Calu3 (cell line): Measurements from ENCODE around the gene NFATC3. TPM values are rescaled to one million over a fixed set of nuclear protein-coding genes. Genes with fewer than 3 reads are reported as not detected.

ENCODE experiments used
- BruUV-seq: library from RNA; stranded (reverse); fragments of 400-500 nt; replicated peaks from 2 replicates; lab custom pipeline; 2021; lab: Mats Ljungman, UMichigan
- CTCF ChIA-PET: fragments of 300-600 bp; sonication (Branson Sonifier 250); formaldehyde crosslinking; loops from one replicate; lab custom pipeline; 2022; ENCODE audit warnings: antibody characterized with exemption; lab: Charles Lee
- DNase-seq: peaks from one replicate; pipeline ENCODE4 v3.0.0; 2022
- H3K27ac Mint-ChIP-seq: one replicate; pipeline ENCODE4 v1.8.0; 2022; ENCODE audit warnings: mixed read lengths; ENCODE audit not compliant: unreplicated experiment
- H3K27me3 Mint-ChIP-seq: one replicate; pipeline ENCODE4 v1.8.0; 2022; ENCODE audit warnings: mixed read lengths; ENCODE audit not compliant: unreplicated experiment
- H3K36me3 Mint-ChIP-seq: one replicate; pipeline ENCODE4 v1.8.0; 2022; ENCODE audit warnings: mild to moderate bottlenecking, moderate library complexity, mixed read lengths; ENCODE audit not compliant: insufficient read depth, unreplicated experiment
- H3K4me1 Mint-ChIP-seq: one replicate; pipeline ENCODE4 v1.8.0; 2022; ENCODE audit warnings: mild to moderate bottlenecking, low read depth, mixed read lengths; ENCODE audit not compliant: unreplicated experiment
- H3K4me3 Mint-ChIP-seq: one replicate; pipeline ENCODE4 v1.8.0; 2022; ENCODE audit warnings: mild to moderate bottlenecking, low read depth, moderate library complexity, mixed read lengths; ENCODE audit not compliant: unreplicated experiment
- H3K9me3 Mint-ChIP-seq: one replicate; pipeline ENCODE4 v1.8.0; 2022; ENCODE audit warnings: low read depth, mixed read lengths; ENCODE audit not compliant: unreplicated experiment
- CTCF ChIP-seq: fragments of 200-600 bp; IDR thresholded peaks from one replicate; pipeline ENCODE4 v1.8.0; 2022; ENCODE audit warnings: antibody characterized with exemption; ENCODE audit not compliant: unreplicated experiment
- intact Hi-C: fragments of 100-400 bp; cut with micrococcal nuclease; formaldehyde crosslinking; loops from one replicate; pipeline ENCODE4 v1.10.0; 2022; ENCODE audit not compliant: unreplicated experiment
- total RNA-seq: library from RNA; stranded (reverse); gene quantifications from 2 replicates; pipeline ENCODE4 v1.2.3, GENCODE V29; 2022

NFATC3 gene
- total RNA-seq, 1 experiment from 2014 or later = 39.3 TPM

- DNase-seq = no peak
- H3K4me3 Mint-ChIP-seq = no peak overlapping the region
- H3K27me3 Mint-ChIP-seq = no peaks in the 10 kb centered on the region
- CTCF ChIA-PET = no interaction called here
- H3K36me3 Mint-ChIP-seq = peaks cover 22% of the 10 kb centered on the region
- BruUV-seq = no TSS peak
- intact Hi-C loops = loop anchor here (10.0 kb wide), 1 partner anchor 228 kb away; the partner anchor contains the start of gene DPEP2
- TF ChIP-seq CTCF = no peak
- H3K27ac Mint-ChIP-seq = no peak overlapping the region
- H3K9me3 Mint-ChIP-seq = no peaks in the 10 kb centered on the region
- peaks cover 7% of the 10 kb centered on the region for H3K4me1 Mint-ChIP-seq
Measured at GRCh38 chr16:68223072-68223471, 137.9 kb downstream of the NFATC3 start.

GRCh38 chr16:68226116-68226515 is 140.9 kb downstream of the NFATC3 start:
- no peak for DNase-seq
- TF ChIP-seq CTCF = no peak
- Mint-ChIP-seq H3K36me3 (peaks cover 42% of the 10 kb centered on the region), H3K9me3 (no peaks in the 10 kb centered on the region), H3K4me1 (peaks cover 8% of the 10 kb centered on the region), H3K27ac (no peak overlapping the region), H3K27me3 (no peaks in the 10 kb centered on the region), H3K4me3 (no peak overlapping the region)
- intact Hi-C loops = loop anchor here (10.0 kb wide), 1 partner anchor 231 kb away; the partner anchor contains the start of gene DPEP2
- no TSS peak for BruUV-seq
- CTCF ChIA-PET = no interaction called here

- H3K9me3 Mint-ChIP-seq = no peaks in the 10 kb centered on the region
- CTCF ChIA-PET = interaction anchor here (0.6 kb wide), 1 partner anchor 141 kb away, joined by 3 read pairs; no protein-coding TSS in a partner anchor
- intact Hi-C loops = loop anchor here (10.0 kb wide), 1 partner anchor 232 kb away; the partner anchor contains the start of gene DPEP2
- H3K4me1 Mint-ChIP-seq = peaks cover 8% of the 10 kb centered on the region
- no peaks in the 10 kb centered on the region for H3K27me3 Mint-ChIP-seq
- peaks cover 52% of the 10 kb centered on the region for H3K36me3 Mint-ChIP-seq
- no peak for DNase-seq
- TF ChIP-seq CTCF = no peak
- peak overlapping the region; percentile 27 for H3K27ac Mint-ChIP-seq
- no peak overlapping the region for H3K4me3 Mint-ChIP-seq
- no TSS peak for BruUV-seq
Measured at GRCh38 chr16:68227183-68227793, 142.1 kb downstream of the NFATC3 start.

- BruUV-seq = no TSS peak
- intact Hi-C loops = loop anchor here (2.0 to 10.0 kb wide), 2 partner anchors 141 to 233 kb away; partner anchors contain the start of gene DPEP2
Measured at GRCh38 chr16:68227850-68228553, 142.8 kb downstream of the NFATC3 start.

More at GRCh38 chr16:68227850-68228553, 142.8 kb downstream of the NFATC3 start:
- peaks cover 8% of the 10 kb centered on the region for H3K4me1 Mint-ChIP-seq
- no peaks in the 10 kb centered on the region for H3K27me3 Mint-ChIP-seq
- CTCF ChIA-PET = interaction anchor here (0.6 to 1.2 kb wide), 2 partner anchors 134 to 794 kb away, joined by 5 read pairs; no protein-coding TSS in a partner anchor
- TF ChIP-seq CTCF = no peak
- no peak overlapping the region for H3K4me3 Mint-ChIP-seq
- H3K27ac Mint-ChIP-seq = peak overlapping the region; percentile 27
- peaks cover 56% of the 10 kb centered on the region for H3K36me3 Mint-ChIP-seq
- H3K9me3 Mint-ChIP-seq = no peaks in the 10 kb centered on the region
- DNase-seq = no peak
